Stimulated activated CD8-positive, alpha-beta memory T cell treated with anti-CD3 and anti-CD28 coated beads, Interleukin-4, amount 100 ng/mL, for 1 hour (primary cell): ENCODE data around the gene G6PD.
"Not testable (repeated sequence)": the region's sequence is repeated elsewhere in the genome, so short reads cannot be mapped to it uniquely, and the experiment has no call there.

Experiments
- DNase-seq, 2 donors: peaks; one replicate each; pipeline ENCODE4 v3.0.0-alpha.2; 2020; ENCODE audit warnings: low read depth in 2 of 2, low spot score in 1 of 2

Gene G6PD

DNA sequence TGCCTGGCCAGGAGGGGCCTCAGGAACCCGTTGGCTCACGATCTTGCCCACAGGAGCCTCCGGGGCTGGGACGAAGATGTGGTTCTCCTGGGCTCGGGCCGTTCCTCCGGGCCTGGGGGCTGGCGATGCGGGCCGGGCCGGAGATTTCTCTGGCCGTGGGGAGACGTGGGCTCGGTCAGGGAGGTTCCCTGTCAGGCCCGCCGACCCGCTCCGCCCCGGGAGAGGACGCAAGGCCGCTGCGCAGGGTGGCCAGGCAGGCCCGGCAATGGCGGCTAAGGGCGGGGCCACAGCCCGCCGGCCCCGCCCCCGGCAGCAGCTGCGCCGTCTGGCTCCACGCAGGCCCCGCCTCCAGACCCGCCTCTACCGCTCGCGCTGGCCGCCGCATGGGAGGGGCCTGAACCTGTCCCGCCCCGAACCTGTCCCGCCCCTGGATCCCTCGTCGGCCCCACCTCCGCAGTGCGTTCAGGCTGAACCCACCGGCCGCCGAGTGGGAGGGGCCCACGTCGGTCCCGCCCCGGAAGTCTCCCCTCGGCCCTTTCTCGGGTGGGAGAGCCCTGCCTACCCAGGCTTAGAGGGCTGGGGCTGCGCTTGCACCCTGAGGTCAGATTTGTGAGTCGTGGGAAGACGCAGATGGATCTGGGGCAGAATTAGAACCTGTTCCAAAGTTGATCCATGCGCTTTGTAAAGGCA is 30.5 kb downstream of the G6PD start, which contains the start of gene FAM3A:
Gene FAM3A (minus strand): TSS at position 267 of the 690 bp plus-strand sequence. CDS start 460 bp downstream, outside the sequence.
- peak; percentile 80 to 86 for DNase-seq

DNA sequence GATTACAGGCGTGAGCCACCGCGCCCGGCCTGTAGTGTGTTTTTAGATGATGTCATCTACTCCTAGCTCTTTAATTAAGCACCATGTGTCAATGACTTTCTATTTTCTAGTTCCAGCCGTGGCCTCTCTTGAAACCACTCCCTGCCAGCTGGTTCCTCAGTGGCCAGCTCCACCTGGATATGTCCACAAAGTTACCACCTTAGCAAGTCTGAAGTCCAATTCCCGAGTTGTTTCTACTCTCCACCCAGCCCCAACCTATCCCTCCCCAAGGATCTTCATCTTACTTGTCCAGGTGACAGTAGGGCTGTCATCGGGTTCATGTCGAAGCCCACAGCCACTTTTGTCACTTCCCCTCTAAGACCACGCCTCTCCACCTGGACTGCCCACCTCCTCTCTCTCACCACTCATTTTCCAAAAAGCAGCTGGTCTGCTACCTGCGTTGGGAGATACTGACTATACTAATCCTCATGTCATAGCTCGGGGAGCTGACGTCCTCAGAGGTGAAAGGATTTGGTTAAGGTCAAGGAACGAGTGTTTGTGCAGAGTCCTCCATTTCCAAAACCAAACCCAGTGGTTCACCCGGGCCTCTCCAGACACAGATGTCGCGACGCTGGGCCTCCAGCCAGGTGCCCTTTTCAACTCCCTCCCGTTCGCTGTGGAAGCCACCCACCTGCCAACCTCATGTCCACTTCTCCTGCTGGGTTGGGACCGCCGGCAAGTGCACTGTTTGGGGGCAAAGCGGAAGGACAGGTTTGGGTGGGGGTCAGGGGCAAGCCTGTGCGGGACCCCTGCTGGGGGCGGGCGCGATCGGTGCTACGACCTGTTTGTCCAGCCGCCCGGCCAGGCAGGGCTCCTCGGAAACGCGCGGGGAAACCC is 31.3 kb downstream of the G6PD start:
- DNase-seq, result no peak

DNA sequence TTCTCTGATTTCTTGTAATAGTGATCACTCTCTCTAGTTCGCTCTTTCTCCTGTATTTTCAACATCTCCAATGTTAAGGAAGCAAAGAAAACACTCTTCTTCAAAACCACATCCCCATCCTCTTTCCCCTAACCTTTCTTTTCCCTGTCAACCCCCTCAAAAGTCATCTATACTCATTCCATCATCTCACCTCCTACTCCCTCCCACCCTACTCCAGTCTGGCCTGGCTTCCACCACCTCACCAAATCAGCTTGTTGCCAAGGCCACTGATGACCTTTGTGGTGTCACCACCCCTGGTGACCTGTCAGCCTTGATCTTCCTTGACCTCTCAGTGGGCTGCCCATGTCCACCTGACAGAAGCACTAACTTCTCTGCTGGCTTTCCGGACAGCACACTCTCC is 32.9 kb downstream of the G6PD start:
- no peak for DNase-seq

DNA sequence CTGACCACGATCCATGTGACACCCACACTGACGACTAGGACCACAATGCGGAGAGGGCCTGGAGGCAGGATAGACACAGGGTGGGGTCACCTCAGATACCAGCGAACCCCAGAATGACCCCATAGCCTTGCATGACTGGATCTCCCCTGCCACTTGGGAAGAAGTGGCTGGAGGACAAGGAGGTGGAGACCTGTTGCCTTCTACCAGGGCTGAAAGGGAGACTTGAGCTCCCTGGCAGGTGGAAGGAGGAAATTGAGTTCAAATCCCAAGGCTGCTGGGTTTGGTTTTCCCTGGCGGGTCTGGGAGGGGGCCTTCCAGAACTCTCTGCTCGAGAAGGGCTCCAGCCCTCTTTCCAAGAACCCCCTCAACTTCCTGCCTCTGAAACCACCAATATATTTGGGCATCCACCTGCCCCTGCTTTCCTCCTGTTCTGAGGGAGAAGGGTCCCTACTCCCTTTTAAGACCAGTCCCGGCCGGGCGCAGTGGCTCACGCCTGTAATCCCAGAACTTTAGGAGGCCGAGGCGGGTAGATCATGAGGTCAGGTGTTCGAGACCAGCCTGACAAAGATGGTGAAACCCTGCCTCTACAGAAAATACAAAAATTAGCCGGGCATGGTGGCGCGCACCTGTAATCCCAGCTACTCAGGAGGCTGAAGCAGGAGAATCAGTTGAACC is 33.6 kb downstream of the G6PD start:
- no peak for DNase-seq

DNA sequence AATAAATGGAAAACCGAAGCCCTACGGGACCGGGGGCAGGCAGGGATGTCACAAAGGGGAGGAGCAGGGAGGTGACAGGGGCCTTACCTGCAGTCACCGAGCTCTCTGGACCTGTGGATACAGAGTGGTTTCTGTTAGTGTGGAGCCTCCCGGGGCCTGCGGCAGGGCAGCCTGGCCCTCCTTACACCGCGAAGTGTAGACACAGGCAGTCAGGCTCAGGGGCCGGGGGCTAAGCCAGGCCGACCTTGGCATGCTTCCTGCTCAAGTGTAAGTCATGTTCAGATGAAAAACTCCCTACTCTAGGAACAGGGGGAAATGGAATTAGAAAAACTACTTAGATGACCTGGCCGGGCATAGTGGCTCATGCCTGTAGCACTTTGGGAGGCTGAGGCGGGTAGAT is 34.9 kb downstream of the G6PD start:
- no peak for DNase-seq

DNA sequence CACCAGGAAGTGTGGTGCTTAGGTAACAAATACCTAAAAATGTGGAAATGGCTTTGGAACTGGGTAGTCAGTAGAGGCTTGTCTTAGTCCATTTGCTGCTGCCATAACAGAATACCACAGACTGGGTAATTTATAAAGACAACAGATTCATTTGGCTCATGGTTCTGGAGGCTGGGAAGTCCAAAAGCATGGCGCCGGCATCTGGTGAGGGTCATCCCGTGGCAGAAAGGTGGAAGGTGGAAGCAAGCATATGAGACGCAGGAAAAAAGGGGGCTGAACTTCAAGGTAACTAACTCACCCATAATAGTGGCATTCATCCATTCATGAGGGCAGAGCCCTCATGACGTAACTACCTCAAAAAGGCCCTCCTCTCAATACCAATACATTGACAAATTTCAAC is 37.2 kb downstream of the G6PD start:
- no peak for DNase-seq

DNA sequence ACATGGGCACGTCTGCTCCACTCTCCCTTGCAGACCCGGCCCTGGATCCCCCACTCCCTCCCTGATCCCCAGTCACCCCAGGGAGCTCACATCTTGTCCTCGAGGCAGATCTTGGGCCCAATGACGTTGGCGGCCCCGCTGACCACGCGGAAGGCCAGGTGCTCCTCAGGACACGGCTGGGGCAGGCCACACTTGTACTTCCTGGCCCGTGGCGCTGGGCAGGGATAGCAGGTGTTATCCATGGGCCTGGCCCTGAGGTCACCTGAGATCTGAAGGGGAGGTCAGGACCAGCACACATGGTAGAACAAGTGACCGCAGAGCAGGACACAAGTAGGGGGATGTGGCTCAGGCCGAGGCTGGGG is 38.3 kb downstream of the G6PD start:
- DNase-seq, result no peak

DNA sequence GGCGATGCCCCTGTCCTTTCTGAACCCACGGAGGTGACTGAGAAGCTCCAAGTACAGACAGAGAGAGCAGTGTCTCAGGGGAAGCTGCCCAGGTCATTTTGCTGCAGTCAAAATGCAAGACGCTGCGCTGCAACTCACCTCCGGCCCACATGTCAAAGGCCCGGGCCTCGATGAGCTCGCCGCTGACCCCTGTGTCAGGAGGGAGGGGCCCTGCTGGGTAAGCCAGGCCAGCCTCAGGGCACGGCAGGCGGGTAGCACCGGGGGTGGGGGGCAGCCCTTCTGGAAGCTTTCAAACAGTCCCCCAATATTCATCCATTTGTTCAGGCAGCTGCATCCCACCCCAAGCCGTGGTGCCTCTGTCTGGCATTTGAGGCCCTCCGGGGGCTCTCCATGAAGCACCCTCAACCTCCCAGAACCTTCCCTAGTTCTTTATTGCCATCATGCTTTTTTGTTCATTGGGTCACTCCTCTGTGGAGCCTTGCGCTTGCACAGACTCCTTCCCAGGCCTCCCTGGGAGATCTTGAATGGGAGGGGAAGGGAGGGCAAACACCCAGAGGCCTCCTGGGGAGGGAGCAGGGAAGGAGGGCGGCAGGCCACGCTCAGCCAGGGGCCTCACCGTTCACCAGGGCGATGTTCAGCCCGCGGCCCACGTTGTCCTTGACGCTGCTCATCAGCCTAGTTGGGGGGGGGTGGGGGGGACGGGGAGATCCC is 38.8 kb downstream of the G6PD start:
- no peak for DNase-seq

DNA sequence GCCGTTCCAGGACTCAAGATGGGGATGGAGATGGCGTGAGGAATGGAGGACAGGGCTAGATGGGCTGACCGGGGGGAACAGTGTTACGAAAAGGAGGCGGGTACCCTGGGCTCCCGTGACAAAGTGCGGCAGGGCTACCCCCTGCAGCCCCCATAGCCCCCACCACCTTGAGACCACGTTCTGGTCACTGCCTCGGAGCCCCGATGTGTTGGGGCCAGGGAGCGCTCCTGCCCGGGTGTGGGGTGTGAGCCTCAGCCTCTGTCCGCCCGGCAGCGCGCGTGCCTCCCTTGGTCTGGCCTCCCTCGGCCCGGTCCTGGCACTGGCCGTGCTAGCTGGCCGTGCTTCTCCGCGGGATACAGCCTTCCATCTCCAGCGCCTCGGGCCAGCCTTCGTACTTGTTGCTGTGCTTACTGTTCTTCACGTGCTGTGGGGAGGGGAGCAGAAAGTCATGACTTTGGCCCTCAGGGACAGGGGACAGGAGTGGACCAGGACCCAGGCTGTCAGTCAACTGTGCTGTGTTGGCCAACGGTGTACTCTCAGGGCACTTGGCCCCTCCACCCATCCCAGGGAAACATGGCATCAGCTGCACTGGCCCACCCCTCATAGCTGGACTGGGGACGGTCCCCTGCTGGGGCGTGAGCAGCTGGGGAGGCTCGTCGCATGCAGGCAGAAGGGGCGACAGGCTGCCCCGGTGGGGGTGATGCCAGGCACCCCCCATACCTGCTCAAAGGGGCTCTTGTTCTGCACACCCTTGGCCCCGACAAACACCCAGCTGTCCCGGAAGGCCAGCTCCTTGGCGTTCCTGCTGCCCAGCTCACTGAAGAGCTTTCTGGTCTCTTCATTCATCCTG is 39.9 kb downstream of the G6PD start:
- DNase-seq, result no peak

DNA sequence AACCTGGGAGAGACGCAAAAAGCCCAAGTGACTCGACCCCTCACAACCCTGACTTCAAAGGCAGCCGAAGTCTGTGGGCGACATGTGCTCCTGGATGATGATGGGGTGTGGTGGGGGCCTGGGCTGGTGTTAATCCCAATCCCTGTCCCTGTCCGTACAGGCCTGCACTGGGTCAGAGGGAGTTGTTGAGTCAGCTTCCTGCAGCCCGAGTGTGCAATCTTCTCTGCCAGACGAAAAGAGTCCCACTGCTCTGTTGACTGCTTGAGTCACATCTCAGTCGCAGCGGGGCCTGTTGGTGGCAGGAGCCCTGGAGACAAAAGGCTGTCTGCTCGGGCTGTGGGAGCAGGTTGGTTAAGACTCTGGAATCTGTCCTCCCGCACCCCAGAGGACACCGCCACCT is 40.9 kb downstream of the G6PD start:
- no peak for DNase-seq

DNA sequence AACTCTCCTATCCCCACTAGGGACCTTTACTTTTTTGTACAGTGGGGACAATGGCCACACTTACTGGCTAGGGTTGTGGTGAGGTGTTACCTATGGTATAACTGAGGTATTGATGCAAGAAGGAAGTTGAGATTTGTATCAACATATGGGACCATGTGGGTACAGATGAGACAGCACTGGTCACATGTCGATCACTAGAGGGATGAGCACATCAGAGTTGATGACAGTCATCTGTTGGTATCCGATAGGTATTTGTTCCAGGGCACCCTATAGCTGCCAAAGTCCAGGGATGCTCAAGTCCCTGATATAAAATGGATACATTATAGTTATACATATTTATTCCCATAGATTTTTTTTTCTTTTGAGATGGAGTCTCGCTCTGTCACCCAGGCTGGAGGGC is 43.7 kb downstream of the G6PD start:
- DNase-seq, result no peak

DNA sequence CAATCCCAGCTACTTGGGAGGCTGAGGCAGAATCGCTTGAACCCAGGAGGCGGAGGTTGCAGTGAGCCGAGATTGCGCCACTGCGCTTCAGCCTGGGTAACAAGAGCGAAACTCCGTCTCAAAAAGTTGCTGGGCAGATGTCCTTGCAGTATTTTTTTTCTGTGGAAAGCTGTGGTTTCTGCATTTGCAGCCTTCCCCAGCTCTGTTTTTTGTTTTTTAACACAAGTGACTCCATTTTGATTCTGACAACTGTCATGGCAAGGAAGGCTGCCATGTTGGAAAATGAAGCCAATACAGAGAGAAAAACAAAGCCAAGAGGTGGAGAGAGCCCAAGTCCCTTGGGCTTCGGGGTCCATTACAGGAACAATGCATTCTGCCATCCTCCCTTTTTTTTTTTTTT is 44.5 kb downstream of the G6PD start:
- DNase-seq, result no peak

DNA sequence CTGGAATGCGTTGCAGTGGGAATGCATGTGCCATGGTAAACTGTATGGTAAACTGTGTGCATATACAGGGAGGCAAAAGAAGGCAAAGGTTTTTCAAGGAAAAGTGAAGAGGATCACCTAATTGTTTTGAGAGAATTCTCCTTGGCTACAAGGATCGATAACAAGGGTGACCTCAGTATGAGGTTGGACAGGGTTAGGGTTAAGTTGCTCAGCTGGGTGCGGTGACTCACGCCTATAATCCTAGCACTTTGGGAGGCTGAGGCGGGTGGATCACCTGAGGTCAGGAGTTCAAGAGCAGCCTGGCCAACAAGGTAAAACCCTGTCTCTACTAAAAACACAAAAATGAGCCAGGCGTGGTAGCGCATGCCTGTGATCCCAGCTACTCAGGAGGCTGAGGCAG is 45.2 kb downstream of the G6PD start:
- DNase-seq, result not testable (repeated sequence)

DNA sequence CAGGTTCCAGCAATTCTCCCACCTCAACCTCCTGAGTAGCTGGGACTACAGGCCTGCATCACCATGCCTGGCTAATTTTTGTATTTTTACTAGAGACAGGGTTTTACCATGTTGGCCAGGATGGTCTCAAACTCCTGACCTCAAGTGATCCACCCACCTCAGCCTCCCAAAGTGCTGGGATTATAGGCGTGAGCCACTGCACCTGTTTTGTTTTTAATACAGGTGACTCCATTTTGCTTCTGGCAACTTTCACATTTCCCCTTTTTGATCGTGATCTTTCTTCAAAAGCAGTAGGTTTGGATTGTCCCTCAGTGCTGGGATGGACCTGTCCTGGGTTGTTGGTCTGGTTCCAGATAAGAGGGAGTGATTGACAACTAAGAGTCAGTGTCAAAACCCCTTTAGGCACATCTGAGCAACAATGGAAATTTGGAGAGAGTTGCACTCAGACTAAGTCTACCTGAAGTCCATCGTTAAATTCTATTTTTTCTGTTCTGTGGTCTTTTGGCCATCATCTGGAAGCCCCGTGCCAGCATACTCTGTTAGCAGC is 50.0 kb downstream of the G6PD start:
- DNase-seq, result not testable (repeated sequence)

DNA sequence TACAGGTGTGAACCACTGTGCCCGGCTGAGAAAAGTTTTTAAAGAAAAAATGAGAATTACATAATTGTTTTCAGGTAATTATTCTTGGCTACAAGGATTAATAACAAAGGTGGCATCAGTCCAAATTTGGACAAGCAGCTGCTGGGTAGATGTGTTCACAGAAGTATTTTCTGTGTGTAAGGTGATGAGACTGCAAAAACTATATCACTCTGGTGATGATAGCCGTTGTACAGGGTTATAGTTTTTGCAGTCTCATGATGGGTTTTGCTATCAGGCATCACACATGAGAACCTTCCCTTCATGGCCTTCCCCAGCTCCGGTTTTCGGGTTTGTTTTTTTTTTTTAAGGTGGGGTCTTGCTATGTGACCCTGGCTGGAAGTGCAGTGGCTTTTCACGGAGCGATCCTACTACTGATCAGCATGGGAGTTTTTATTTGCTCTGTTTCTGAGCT is 51.1 kb downstream of the G6PD start:
- DNase-seq, result no peak

DNA sequence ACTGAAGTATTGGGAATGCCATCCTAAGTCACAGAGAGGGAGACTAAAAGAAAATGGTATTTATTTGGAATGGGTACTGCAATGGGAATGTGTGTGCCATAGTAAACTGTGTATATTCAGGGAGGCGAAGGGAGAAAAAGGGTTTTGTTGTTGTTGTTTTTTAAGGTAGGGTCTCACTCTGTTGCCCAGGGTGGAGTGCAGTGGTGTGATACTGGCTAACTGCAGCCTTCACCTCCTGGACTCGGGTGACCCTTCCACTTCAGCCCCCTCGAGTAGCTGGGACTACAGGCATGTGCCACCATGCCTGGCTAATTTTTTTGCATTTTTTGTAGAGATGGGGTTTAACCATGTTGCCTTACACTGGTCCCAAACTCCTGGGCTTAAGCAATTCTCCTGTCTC is 51.9 kb downstream of the G6PD start:
- no peak for DNase-seq

DNA sequence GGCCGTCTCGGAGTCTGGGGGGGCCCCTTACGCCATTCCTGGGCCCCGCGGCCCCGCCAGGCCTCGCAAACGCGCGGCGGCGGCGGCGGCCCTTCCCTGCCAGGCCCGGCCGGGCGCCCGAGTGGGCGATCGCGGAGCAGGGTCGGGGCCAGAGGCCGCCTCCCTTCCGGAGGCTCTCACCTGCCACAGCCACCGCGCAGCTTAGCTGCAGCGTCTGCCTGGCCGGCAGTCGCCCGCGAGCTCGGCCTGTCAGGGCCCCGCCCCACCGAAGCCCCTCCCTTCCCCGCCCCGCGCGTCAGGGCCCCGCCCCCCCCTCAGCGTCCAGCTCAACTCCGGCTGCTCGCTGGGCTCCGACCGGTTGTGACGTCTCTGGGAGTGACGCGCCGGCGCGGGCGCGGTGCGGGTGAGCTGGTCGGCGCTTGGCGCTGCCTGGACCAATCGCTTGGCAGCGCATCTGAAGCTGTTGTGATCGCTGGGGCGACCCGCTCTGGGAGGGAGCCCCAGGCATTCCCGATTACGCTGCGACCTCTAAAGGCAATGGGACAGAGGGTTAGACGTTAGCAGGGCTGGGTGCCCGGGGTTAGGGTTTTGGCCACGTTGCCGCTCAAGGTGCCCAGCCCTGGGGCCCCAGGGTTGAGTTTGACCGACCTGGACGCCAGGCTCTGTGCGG is 56.1 kb downstream of the G6PD start, which contains the start of gene SLC10A3:
Gene SLC10A3 (minus strand): TSS at position 216 of the 670 bp plus-strand sequence. CDS start 1,689 bp downstream, outside the sequence.
- DNase-seq, result peak; percentile 46 to 75

DNA sequence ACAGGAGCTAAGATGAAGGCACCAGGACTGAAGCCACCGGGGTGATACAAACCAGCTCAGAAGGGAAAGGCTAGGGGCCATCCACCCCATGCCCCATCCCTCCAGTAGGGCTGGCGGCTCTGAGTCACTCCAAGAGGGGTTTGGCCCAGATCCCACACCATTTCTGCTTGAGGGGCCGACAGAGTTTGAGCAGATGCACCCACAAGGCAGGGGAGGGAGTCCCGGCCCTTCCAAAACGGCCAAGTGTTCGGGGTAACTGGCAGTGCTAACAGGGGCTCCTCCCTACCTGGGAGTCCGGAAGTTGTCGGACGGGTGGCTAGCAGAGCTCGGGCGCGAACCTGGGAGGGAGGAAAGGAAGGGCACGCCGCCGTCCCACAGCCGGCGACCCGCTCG is 56.6 kb downstream of the G6PD start:
- no peak for DNase-seq

DNA sequence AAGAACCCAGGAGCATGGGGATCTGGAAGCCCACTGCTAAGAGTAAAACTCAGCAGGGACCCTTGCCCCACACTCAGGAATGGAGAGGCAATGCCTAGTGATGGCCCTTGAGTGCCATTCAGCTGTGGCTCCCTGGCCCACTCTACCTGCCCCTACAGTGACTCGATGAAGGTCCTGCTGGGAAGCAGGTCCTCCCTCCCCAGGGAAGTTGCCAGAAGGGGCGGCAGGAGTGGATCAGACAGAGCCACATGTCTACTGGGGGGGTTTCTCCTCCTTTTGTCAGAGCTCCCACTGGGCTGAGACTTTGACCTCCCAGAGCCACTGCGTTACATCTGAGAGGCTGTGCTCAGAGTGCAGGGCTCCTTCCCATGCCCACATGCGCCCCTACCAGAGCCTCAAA is 57.5 kb downstream of the G6PD start:
- no peak for DNase-seq
